ENCODE measurements around the gene RBCK1.
"Not testable (repeated sequence)": the region's sequence is repeated elsewhere in the genome, so short reads cannot be mapped to it uniquely, and the experiment has no call there.

Gene RBCK1

DNA sequence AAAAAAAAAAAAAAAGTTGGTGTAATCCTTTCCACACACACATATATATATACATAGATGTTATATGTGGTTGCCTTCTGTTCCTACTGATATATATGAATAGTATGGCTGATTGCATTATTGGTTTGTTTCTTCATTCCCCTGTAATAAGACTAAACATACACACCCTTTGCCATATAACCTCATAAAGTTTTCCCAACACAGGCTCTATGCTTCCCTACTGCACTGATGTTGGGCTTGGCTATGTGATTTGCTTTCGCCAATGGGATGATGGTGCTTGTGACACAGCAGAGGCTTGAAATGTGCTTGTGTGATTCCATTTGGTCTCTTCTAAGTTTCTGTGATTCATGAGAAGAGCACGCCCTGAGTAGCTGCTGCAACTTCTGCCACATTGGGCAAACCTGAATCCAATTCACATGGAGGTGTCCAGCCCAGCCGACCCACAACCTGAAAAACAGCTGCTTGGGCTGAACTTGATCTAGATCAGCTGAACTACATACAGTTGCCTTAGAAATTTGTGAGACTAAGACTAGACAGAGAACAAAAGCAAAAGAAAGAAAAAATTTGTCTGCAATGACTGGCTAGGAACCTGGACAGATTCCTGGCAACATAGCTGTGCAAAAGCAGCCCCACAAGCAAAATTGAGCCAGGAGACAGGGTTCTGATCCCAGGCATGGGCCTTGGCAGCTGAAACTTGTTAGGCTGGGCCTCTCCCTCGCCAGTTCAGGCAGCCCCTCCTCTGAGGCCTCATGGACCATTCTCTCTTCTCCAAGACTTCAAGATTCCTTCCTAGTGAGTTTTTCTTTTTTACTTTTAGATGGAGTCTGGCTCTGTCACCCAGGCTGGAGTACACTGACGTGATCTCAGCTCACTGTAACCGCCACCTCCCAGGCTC lies 67.6 kb downstream of the RBCK1 start:
- no peak for DNase-seq

DNA sequence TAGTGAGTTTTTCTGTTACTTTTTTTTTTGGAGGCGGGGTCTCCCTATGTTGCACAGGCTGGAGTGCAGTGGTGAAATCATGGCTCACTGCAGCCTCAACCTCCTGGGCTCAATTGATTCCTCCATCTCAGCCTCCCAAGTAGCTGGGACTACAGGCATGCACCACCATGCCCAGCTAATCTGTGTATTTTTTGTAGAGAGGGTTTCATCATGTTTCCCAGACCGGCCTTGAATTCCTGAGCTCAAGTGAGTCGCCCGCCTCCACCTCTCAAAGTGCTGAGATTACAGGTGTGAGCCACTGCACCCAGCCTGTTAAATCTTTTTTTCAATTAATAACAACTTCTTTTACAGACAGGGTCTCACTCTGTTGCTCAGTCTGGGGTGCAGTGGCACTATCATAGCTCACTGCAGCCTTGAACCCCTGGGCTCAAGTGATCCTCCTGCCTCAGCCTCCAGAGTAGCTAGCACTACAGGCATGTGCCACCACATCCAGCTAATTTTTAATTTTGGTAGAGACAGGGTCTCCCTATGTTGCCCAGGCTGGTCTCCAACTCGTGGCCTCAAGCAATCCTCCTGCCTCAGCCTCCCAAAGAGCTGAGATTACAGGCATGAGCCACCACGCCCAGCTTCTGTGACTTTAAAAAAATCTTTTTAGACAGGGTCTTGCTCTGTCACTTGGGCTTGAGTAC lies 68.6 kb downstream of the RBCK1 start:
- DNase-seq = not testable (repeated sequence)

DNA sequence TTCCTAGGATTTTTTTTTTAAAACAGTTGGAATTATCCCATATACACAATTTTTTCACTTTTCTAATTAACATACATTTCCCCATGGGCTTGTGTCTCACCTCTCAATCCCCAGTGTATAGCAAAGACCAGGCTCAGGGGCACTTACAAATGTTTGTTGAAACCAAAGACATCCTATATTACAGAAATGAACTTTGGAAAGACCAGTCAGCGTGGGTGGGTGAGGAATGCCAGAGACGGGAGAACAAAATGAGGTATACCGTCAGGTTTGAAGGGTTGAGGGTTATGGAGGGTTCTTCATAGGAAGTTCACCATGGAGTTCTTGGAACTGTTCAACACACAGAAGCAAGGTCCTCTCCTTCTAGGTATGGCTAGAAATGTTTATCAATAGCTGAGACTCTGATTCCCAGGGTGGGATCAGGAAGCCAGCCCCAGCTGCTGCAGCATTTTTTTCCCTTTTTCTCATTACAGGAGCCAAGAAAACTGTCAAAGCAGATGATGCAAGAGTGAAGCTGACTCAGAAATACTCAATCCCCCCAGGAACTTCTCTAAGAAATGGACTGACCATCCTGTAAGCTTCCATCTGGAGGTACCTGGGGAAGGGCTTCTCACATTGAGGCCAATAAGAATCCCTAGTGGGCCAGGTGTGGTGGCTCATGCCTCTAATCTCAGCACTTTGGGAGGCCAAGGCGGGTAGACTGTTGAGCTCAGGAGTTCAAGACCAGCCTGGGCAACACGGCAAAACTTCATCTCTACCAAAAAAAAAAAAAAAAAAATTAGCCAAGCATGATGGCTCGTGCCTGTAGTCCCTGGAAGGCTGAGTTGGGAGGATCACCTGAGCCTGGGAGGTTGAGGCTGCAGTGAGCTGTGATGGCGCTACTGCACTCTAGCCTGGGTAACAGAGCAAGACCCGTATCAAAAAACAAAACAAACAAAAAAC lies 70.2 kb downstream of the RBCK1 start:
- DNase-seq = no peak

DNA sequence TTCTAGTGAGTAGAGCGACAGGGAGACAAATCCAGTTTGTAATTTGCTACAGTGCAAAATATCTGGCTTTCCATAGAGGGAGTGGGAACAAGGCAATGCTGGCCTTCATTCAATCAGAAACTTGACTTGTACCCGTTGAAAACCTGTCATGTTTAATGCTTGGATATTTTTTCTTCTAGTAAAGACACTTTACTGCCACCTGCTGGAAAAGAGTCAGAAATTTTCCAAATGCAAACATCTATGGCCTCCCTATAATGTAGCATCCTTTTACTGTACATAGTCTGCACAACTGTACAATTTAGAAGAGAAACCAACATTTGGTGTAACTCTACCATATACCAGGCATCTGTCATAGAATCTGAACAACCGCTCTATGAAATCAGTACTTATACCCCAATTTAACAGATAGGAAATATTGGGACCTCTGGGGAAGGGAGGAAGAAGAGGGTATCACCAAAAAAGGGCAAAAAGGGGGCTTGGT lies 70.9 kb downstream of the RBCK1 start:
- DNase-seq = peak; percentile 45

DNA sequence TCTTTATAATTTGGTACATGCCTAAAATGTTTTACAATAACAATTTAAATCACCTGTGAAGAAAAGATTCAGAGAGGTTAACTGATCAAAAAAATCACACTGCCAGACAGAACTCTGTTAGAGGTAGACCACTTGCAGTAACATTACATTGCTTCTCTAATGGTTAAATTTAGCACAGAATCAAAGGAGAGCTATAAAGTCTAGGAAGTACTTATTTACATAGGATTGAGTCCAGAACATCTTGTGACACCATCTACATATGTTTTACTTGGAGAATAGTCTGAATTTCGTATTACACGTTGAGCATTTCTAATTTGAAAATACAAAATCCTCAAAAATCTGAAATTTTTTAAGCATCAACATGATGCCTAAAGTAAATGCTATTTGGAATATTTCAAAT lies 71.4 kb downstream of the RBCK1 start:
- no peak for DNase-seq

DNA sequence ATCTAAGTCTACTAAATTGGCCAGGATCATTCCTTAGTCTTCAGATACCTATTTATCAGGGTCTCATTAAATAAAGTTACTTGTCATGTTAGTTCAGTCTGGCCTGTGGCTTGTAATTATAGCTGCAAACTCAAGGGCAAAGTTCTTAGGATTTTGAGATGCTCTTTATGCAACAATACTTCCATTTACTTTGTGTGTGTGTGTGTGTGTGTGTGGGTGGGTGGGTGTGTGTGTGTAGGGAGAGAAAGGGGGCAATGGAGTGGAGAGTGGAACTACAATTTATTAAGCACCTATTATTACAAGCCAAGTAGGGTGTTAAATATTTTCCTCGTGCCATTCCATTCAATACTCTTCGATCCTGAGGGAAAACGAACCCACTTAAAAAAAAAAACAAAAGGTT lies 71.9 kb downstream of the RBCK1 start:
- no peak for DNase-seq

DNA sequence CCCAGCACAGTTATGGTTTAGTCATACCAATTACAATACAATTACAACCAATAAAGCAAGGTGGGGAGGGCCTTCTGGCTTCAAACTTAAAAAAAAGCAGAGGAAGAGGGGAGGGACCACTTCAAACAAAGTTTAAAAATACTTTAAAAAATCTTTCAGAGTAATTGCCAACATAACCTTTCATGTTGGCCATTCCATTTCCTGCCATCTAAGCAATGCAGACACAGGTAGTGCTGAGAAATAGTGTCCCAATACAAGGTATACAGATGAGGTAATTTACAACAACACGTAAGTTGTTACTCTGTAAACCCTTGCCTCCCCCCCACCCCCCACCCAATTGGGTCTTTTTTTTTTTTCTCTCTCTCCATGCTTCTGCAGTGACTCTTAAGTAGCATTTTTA lies 73.1 kb downstream of the RBCK1 start:
- DNase-seq = no peak
